Measurements from ENCODE around the gene SCGB1A1.

Gene SCGB1A1

DNA sequence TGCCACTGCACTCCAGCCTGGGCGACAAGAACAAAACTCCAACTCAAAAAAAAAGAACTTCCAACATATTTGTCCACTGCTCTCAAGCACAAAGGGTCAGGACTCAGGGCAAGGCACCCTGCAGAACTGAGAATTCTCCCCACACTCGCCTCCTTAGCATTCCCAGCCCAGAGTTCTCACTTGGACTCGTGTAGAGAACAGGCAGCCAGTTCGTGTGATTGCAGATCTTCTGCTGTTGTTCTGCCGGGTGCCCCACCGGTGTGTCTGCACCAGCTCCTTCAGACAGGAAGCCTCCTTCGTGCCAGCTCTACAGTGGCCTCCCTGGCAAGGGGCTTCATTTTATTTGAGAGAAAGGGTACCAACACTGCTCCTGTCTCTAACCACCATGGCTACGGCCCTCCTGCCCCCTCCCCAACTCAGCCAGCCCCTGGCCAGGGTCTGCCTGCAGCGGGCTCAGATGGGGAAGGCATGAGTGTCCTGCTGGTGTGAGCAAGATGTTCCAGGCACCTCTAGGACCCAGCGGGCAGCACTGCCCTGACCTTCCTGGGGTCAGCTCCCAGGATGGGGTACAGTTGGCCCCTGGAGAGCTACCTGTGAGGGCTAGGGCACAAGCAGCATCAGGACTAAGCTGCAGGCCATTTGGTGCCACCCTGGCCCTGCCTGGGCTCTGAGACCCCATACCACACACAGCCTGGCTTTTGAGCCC lies 19.5 kb upstream of the SCGB1A1 start:
- Histone ChIP-seq H3K9me3 (ENCODE audit: control insufficient read depth, insufficient read depth, low read length) (no peaks in the 10 kb centered on the region), H3K27ac (ENCODE audit: low read depth, low read length) (no peak overlapping the region), H3K9ac (ENCODE audit: low read depth, low read length) (no peak overlapping the region), H3K36me3 (ENCODE audit: control insufficient read depth, insufficient read depth, low read length) (no peaks in the 10 kb centered on the region), H3K4me1 (ENCODE audit: control insufficient read depth, insufficient read depth, low read length) (peaks cover 6% of the 10 kb centered on the region), H3K4me3 (ENCODE audit: low read depth, low read length) (no peak overlapping the region), H3K27me3 (ENCODE audit: control insufficient read depth, insufficient read depth, low read length) (no peaks in the 10 kb centered on the region)

DNA sequence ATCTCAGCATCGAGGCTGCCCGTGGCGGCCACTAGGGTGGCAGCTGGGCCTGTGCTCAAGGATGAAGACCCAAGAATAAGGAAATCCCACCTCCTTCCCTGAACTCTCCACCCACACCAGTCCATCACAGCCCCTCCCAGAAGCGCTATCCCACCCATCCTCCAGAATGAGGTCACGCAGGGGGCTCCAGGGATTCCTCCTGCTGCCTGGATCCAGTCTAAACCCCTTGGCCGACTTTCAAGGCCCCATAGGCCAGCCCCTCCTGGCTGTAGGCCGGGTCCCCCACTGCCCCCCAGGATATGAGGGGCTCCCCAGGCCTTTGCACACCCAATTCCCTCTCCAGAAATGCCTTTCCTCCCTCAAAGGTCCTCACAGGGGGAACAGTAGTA lies 19.0 kb upstream of the SCGB1A1 start:
- H3K9me3 ChIP-seq (ENCODE audit: control insufficient read depth, insufficient read depth, low read length) = no peaks in the 10 kb centered on the region
- H3K27ac ChIP-seq (ENCODE audit: low read depth, low read length) = no peak overlapping the region

DNA sequence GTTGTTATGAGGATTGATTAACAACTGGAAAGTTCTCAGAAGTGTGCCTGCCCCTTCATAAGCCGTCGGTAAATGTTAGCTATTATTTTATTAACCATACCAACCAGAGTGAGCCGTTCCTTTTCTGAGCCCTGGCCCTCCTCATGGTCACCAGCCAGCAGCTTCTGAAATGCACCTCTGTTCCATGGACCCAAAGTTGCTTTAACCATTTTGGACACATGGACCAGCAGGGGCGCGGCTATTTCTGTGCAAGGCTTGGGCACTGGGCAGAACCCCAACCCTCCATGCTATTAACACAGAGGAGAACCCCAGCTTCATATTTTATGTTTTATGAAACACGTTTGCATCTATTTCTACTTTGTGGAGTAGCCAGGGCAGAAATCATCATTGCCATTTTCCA lies 18.6 kb upstream of the SCGB1A1 start:
- Histone ChIP-seq H3K4me3 (ENCODE audit: low read depth, low read length) (no peak overlapping the region), H3K27ac (ENCODE audit: low read depth, low read length) (no peak overlapping the region), H3K9me3 (ENCODE audit: control insufficient read depth, insufficient read depth, low read length) (no peaks in the 10 kb centered on the region), H3K27me3 (ENCODE audit: control insufficient read depth, insufficient read depth, low read length) (no peaks in the 10 kb centered on the region), H3K4me1 (ENCODE audit: control insufficient read depth, insufficient read depth, low read length) (peaks cover 2% of the 10 kb centered on the region), H3K36me3 (ENCODE audit: control insufficient read depth, insufficient read depth, low read length) (no peaks in the 10 kb centered on the region), H3K9ac (ENCODE audit: low read depth, low read length) (no peak overlapping the region)

More for the DNA sequence above, 19.0 kb upstream of the SCGB1A1 start:
- no peaks in the 10 kb centered on the region for H3K27me3 ChIP-seq (ENCODE audit: control insufficient read depth, insufficient read depth, low read length)
- H3K4me1 ChIP-seq (ENCODE audit: control insufficient read depth, insufficient read depth, low read length) = peaks cover 6% of the 10 kb centered on the region
- no peaks in the 10 kb centered on the region for H3K36me3 ChIP-seq (ENCODE audit: control insufficient read depth, insufficient read depth, low read length)
- H3K9ac ChIP-seq (ENCODE audit: low read depth, low read length) = no peak overlapping the region
- no peak overlapping the region for H3K4me3 ChIP-seq (ENCODE audit: low read depth, low read length)

DNA sequence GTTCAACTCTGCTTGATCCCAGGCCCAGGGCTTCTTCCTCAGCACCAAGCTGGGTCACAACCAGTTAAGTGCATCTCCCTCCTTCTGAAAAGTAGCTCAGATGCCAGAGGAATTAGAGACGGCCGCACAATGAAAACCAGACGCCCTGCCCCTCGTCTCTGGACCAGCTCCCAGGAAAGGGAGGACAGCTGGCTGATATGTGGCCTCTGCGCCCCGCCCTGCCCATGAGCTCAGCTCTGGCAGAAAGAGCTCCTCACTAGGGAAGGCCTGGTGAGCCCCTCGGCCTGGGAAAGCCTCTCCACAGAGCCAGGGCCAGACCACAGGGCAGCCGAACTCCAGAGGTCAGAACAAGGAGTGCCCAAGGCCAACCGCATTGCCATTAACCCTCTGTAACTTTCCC lies 18.1 kb upstream of the SCGB1A1 start:
- H3K4me1 ChIP-seq (ENCODE audit: control insufficient read depth, insufficient read depth, low read length) = no peaks in the 10 kb centered on the region; the same call in 1 of the 2 replicates
- no peaks in the 10 kb centered on the region for H3K27me3 ChIP-seq (ENCODE audit: control insufficient read depth, insufficient read depth, low read length)
- H3K9me3 ChIP-seq (ENCODE audit: control insufficient read depth, insufficient read depth, low read length) = no peaks in the 10 kb centered on the region
- no peak overlapping the region for H3K4me3 ChIP-seq (ENCODE audit: low read depth, low read length)
- no peaks in the 10 kb centered on the region for H3K36me3 ChIP-seq (ENCODE audit: control insufficient read depth, insufficient read depth, low read length)
- H3K9ac ChIP-seq (ENCODE audit: low read depth, low read length) = no peak overlapping the region
- no peak overlapping the region for H3K27ac ChIP-seq (ENCODE audit: low read depth, low read length)

DNA sequence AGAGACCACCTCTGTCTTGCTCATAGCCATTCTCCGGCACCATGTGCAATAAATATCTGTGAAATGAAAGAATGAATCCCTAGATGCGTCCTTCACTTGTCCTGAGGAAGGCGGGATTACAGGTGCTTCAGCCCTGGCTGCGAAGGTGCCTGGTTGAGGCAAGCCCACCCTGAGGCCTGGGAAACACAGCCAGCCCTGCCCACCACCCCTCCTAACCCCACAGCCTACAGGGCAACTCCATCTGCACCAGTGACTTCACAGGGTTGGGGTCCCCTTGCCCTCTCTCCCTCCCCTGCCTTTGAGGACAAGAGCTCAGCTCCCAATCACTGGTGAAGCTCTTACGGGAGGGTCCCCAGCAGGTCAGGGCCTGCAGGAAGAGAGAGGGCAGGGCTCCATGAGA lies 17.5 kb upstream of the SCGB1A1 start:
- no peaks in the 10 kb centered on the region for H3K36me3 ChIP-seq (ENCODE audit: control insufficient read depth, insufficient read depth, low read length)
- H3K4me3 ChIP-seq (ENCODE audit: low read depth, low read length) = no peak overlapping the region
- no peaks in the 10 kb centered on the region for H3K9me3 ChIP-seq (ENCODE audit: control insufficient read depth, insufficient read depth, low read length)
- no peak overlapping the region for H3K9ac ChIP-seq (ENCODE audit: low read depth, low read length)
- H3K4me1 ChIP-seq (ENCODE audit: control insufficient read depth, insufficient read depth, low read length) = no peaks in the 10 kb centered on the region; the same call in 1 of the 2 replicates
- H3K27ac ChIP-seq (ENCODE audit: low read depth, low read length) = no peak overlapping the region
- H3K27me3 ChIP-seq (ENCODE audit: control insufficient read depth, insufficient read depth, low read length) = no peaks in the 10 kb centered on the region

DNA sequence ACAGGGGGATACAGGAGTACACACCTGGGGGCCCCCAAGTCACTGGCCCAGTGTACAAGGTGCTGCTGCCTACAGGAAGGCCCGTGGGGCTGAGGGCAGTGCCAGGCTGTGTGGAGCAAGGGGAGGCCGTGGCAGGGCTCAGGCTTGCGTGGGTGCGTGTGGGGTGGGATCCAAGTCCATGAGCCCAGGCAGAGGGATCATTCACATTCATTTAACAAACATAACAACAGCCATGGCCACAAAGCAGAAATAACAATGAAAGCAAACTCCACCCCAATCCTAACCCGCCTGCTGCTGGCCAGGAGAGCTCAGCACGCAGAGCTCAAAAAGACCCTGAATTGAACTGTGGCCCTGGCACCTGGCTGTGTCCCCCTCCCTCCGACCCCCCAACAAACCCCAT lies 17.0 kb upstream of the SCGB1A1 start:
- no peaks in the 10 kb centered on the region for H3K27me3 ChIP-seq (ENCODE audit: control insufficient read depth, insufficient read depth, low read length)
- H3K9ac ChIP-seq (ENCODE audit: low read depth, low read length) = no peak overlapping the region
- H3K4me1 ChIP-seq (ENCODE audit: control insufficient read depth, insufficient read depth, low read length) = no peaks in the 10 kb centered on the region
- no peaks in the 10 kb centered on the region for H3K36me3 ChIP-seq (ENCODE audit: control insufficient read depth, insufficient read depth, low read length)
- no peak overlapping the region for H3K27ac ChIP-seq (ENCODE audit: low read depth, low read length)
- no peak overlapping the region for H3K4me3 ChIP-seq (ENCODE audit: low read depth, low read length)
- no peaks in the 10 kb centered on the region for H3K9me3 ChIP-seq (ENCODE audit: control insufficient read depth, insufficient read depth, low read length)

DNA sequence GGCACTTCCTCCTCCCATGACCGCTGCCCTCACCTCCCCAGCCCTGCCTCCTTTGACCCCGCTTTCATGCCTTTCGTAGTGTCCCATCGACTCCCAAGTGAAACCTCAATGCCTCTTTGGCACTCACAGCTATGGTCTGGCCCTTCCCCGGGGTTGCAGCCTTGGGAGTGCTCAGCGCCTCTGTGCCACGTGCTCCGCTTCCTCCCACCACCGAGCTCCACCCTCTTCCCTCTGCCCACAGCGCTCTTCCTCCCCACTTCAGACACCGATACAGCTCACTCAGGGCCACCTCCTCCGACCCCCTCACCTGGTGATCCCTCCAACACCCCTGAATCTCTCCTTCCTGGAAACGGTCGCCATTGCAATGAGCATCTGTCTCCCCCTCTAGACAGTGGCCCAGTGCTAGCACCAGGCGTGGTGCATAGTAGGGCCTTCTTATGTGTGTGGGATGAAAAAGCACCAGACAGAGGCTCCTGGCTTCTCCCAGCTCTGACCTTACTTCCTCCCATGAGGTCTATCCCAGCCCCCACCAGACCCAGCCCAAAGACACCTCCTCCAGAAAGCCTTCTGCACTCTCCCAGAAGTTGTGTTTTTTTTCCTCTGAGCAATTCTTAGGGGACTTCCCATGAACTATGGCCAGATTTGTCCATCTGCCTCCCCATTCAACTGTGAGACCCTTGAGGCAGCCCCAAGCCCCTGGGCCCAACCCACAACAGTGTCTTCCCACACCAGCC lies 16.4 kb upstream of the SCGB1A1 start:
- Histone ChIP-seq H3K9me3 (ENCODE audit: control insufficient read depth, insufficient read depth, low read length) (no peaks in the 10 kb centered on the region), H3K36me3 (ENCODE audit: control insufficient read depth, insufficient read depth, low read length) (no peaks in the 10 kb centered on the region), H3K4me1 (ENCODE audit: control insufficient read depth, insufficient read depth, low read length) (no peaks in the 10 kb centered on the region), H3K27ac (ENCODE audit: low read depth, low read length) (no peak overlapping the region), H3K27me3 (ENCODE audit: control insufficient read depth, insufficient read depth, low read length) (no peaks in the 10 kb centered on the region), H3K9ac (ENCODE audit: low read depth, low read length) (no peak overlapping the region), H3K4me3 (ENCODE audit: low read depth, low read length) (no peak overlapping the region)

DNA sequence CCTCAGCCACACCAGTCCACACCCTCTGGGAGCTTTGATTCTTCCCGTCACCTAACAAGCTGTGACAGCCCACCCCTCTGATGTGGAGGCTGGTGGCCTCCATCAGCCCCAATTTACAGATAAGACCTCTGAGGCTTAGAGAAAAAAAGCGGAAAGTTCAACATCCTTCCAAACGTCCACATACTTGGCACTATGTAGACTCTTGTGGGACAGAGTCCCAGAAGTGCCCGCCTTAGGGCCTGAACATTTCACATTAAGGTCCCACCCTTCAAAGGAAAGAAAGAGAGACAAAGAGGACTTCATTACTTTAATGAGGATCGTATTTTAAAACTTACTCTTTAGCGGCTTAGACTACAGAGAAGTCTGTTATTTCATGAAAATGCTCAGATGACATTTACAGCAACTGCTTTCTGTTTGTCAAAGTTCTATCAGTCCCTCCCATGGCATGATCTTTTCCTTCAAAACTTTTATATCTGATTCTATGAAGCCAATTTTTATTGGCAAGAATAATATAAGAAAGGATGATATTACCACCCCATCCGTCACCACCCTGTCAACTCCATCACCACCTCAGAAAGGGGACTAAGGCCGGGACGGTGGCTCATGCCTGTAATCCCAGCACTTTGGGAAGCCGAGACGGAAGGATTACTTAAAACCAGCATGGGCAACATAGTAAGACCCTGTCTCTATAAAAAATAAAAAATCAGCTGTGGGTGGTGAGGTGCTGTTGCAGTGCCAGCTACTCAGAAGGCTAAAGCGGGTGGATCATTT lies 15.7 kb upstream of the SCGB1A1 start:
- no peaks in the 10 kb centered on the region for H3K36me3 ChIP-seq (ENCODE audit: control insufficient read depth, insufficient read depth, low read length)
- no peak overlapping the region for H3K4me3 ChIP-seq (ENCODE audit: low read depth, low read length)
- H3K4me1 ChIP-seq (ENCODE audit: control insufficient read depth, insufficient read depth, low read length) = no peaks in the 10 kb centered on the region
- H3K9me3 ChIP-seq (ENCODE audit: control insufficient read depth, insufficient read depth, low read length) = no peaks in the 10 kb centered on the region
- H3K27me3 ChIP-seq (ENCODE audit: control insufficient read depth, insufficient read depth, low read length) = no peaks in the 10 kb centered on the region
- H3K9ac ChIP-seq (ENCODE audit: low read depth, low read length) = no peak overlapping the region
- H3K27ac ChIP-seq (ENCODE audit: low read depth, low read length) = no peak overlapping the region

DNA sequence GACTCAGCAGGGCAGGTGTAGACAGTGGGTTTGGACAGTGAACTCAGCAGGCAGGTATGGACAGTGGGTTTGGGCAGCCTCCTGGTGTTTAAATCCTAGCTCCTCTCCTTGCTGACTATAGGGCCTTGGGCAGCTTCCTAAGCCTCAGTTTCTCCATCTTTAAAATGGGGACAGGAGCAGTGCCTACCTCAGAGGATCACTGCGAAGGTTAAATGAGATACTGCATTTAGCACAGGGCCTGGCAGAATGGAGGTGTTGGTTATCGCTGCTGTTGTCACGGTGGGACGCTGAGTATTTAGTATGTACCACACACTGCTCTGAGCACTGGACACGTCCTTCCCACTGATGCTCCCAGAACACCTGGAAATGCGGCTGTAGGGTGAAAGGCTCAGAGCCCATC lies 14.4 kb upstream of the SCGB1A1 start:
- H3K36me3 ChIP-seq (ENCODE audit: control insufficient read depth, insufficient read depth, low read length) = no peaks in the 10 kb centered on the region
- no peaks in the 10 kb centered on the region for H3K9me3 ChIP-seq (ENCODE audit: control insufficient read depth, insufficient read depth, low read length)
- no peak overlapping the region for H3K9ac ChIP-seq (ENCODE audit: low read depth, low read length)
- no peak overlapping the region for H3K27ac ChIP-seq (ENCODE audit: low read depth, low read length)
- H3K4me3 ChIP-seq (ENCODE audit: low read depth, low read length) = no peak overlapping the region
- H3K4me1 ChIP-seq (ENCODE audit: control insufficient read depth, insufficient read depth, low read length) = no peaks in the 10 kb centered on the region
- H3K27me3 ChIP-seq (ENCODE audit: control insufficient read depth, insufficient read depth, low read length) = no peaks in the 10 kb centered on the region

DNA sequence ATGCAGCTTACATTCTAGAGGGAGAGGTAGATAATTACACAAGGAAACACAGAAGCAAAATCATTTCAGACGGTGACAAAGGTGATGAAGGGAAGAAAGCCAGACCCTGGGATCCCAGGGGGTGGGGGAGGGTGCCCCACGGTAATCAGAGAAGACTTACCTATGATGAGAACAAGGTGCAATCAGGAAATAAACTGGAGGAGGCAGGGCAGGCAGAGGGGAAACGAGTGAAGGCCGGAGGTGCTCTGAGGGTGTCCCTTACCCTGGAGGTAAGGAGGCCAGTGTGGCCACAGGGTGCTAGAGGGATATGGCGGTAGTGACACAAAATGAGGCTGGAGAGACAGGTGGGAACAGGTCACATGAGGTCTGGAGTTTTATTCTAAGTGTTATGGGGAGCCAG lies 13.9 kb upstream of the SCGB1A1 start:
- H3K9me3 ChIP-seq (ENCODE audit: control insufficient read depth, insufficient read depth, low read length) = no peaks in the 10 kb centered on the region
- no peaks in the 10 kb centered on the region for H3K36me3 ChIP-seq (ENCODE audit: control insufficient read depth, insufficient read depth, low read length)
- no peak overlapping the region for H3K9ac ChIP-seq (ENCODE audit: low read depth, low read length)
- no peak overlapping the region for H3K4me3 ChIP-seq (ENCODE audit: low read depth, low read length)
- H3K4me1 ChIP-seq (ENCODE audit: control insufficient read depth, insufficient read depth, low read length) = no peaks in the 10 kb centered on the region
- H3K27ac ChIP-seq (ENCODE audit: low read depth, low read length) = no peak overlapping the region
- no peaks in the 10 kb centered on the region for H3K27me3 ChIP-seq (ENCODE audit: control insufficient read depth, insufficient read depth, low read length)

DNA sequence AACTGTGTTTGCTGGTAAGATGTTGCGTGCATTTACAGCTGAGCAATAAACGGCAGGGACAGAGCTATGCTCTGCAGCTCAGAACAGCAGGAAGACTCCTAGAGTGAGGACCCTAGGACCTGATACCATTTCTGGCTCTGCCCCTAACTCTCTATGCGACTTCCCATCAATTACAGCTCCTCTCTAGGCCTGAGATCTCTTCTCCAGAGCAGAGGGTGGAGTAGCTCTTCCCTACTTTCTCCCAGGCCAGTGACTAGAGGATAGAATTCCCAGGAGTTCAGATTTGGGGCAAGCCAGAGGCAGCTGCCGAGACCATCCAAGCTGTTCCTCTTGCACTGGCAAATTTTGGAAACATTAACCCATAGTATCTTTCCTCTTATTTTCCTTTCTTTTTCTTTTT lies 12.8 kb upstream of the SCGB1A1 start:
- no peaks in the 10 kb centered on the region for H3K36me3 ChIP-seq (ENCODE audit: control insufficient read depth, insufficient read depth, low read length)
- H3K9ac ChIP-seq (ENCODE audit: low read depth, low read length) = no peak overlapping the region
- no peak overlapping the region for H3K27ac ChIP-seq (ENCODE audit: low read depth, low read length)
- H3K9me3 ChIP-seq (ENCODE audit: control insufficient read depth, insufficient read depth, low read length) = no peaks in the 10 kb centered on the region
- no peaks in the 10 kb centered on the region for H3K27me3 ChIP-seq (ENCODE audit: control insufficient read depth, insufficient read depth, low read length)
- no peak overlapping the region for H3K4me3 ChIP-seq (ENCODE audit: low read depth, low read length)
- H3K4me1 ChIP-seq (ENCODE audit: control insufficient read depth, insufficient read depth, low read length) = no peaks in the 10 kb centered on the region

Data from HUES48 (cell line).